Endothelial cell of umbilical vein (primary cell): ENCODE measurements around the gene OLA1. TPM values are rescaled to one million over a fixed set of nuclear protein-coding genes. Genes with fewer than 3 reads are reported as not detected.

Experiments
- BruUV-seq: library from RNA; stranded (reverse); fragments of 400-500 nt; replicated peaks from 2 replicates; lab custom pipeline; 2021; lab: Mats Ljungman, UMichigan
- CTCF ChIA-PET: fragments of 300-600, 350-600 bp; sonication (Branson Sonifier 250); formaldehyde crosslinking; loops from one replicate; lab custom pipeline; 2021; ENCODE audit warnings: antibody characterized with exemption, inconsistent platforms; lab: Charles Lee
- POLR2A ChIA-PET: fragments of 300-600, 350-600 bp; sonication (Branson Sonifier 250); formaldehyde crosslinking; loops from one replicate; lab custom pipeline; 2021; ENCODE audit warnings: antibody characterized with exemption, inconsistent platforms; lab: Charles Lee
- DNase-seq: peaks from one replicate; pipeline ENCODE4 v3.0.0-alpha.2; 2011; ENCODE audit warnings: low read depth, low spot score
- FAIRE-seq: peaks from 2 replicates; lab custom pipeline; 2011; peaks lifted over from hg19 to GRCh38; lab: Jason Lieb, UNC
- H2AFZ ChIP-seq: 2 replicates; pipeline ENCODE4 v1.6.0; 2012; ENCODE audit warnings: low read depth, low read length, control low read depth, inconsistent platforms
- H3K27ac ChIP-seq: 2 replicates; pipeline ENCODE4 v1.5.1; 2011; ENCODE audit warnings: low read depth, mild to moderate bottlenecking, control low read depth, low read length, moderate library complexity; ENCODE audit not compliant: insufficient read depth
- H3K27me3 ChIP-seq, 2 experiments: 2 replicates each; pipeline versions ENCODE4 v1.6.0 to v1.6.1; 2011; ENCODE audit warnings: low read length in 2 of 2, mixed read lengths in 1 of 2; ENCODE audit not compliant: control insufficient read depth in 2 of 2, insufficient read depth in 2 of 2
- H3K36me3 ChIP-seq, 2 experiments: 2 replicates in 1 of 2; 3 replicates in 1 of 2; pipeline ENCODE4 v1.5.1; 2011; ENCODE audit warnings: low read length in 2 of 2, mild to moderate bottlenecking in 1 of 2, moderate library complexity in 1 of 2; ENCODE audit not compliant: control insufficient read depth in 2 of 2, insufficient read depth in 2 of 2; ENCODE audit errors: extremely low read depth in 1 of 2
- H3K4me1 ChIP-seq: 3 replicates; pipeline ENCODE4 v1.5.1; 2011; ENCODE audit warnings: mild to moderate bottlenecking, low read length; ENCODE audit not compliant: control insufficient read depth, insufficient read depth; ENCODE audit errors: extremely low read depth
- H3K4me2 ChIP-seq: 2 replicates; pipeline ENCODE4 v1.6.1; 2011; ENCODE audit warnings: low read length, control low read depth, mixed read lengths; ENCODE audit not compliant: insufficient read depth
- H3K4me3 ChIP-seq, 3 experiments: fragments of 200-600 bp in 1 of 3; sonication (generic), shearing (Covaris generic) in 1 of 3; replicated peaks in 1 of 3; 2 replicates each; pipeline ENCODE4 v1.5.1; 2011 to 2016; ENCODE audit warnings: control low read depth in 3 of 3, low read length in 3 of 3, mild to moderate bottlenecking in 2 of 3, inconsistent platforms in 1 of 3, low read depth in 1 of 3, moderate library complexity in 1 of 3; ENCODE audit not compliant: insufficient read depth in 1 of 3
- H3K79me2 ChIP-seq: 2 replicates; pipeline ENCODE4 v1.6.0; 2012; ENCODE audit warnings: low read length, inconsistent platforms; ENCODE audit not compliant: control insufficient read depth, insufficient read depth
- H3K9ac ChIP-seq: replicated peaks from 2 replicates; pipeline ENCODE3; 2011; ENCODE audit warnings: low read length, control low read depth; ENCODE audit not compliant: insufficient read depth; ENCODE audit errors: extremely low read depth
- H3K9me1 ChIP-seq: replicated peaks from 3 replicates; pipeline ENCODE4 v1.6.0; 2011; ENCODE audit warnings: mild to moderate bottlenecking, low read length; ENCODE audit not compliant: control insufficient read depth, insufficient read depth; ENCODE audit errors: extremely low read depth
- H3K9me3 ChIP-seq: replicated peaks from 2 replicates; pipeline ENCODE4 v1.5.1; 2012; ENCODE audit warnings: low read length, inconsistent platforms; ENCODE audit not compliant: control insufficient read depth, insufficient read depth
- H4K20me1 ChIP-seq: replicated peaks from 2 replicates; pipeline ENCODE3; 2011; ENCODE audit warnings: mild to moderate bottlenecking, low read length; ENCODE audit not compliant: control insufficient read depth, insufficient read depth; ENCODE audit errors: extremely low read depth
- CTCF ChIP-seq, 2 donors: IDR thresholded peaks; 1 replicate in 1 of 2; 2 replicates in 1 of 2; pipeline ENCODE4 v1.5.1; 2011; ENCODE audit warnings: low read length in 2 of 2, mild to moderate bottlenecking in 2 of 2, moderate library complexity in 2 of 2, control low read depth in 1 of 2, inconsistent platforms in 1 of 2, low read depth in 1 of 2; ENCODE audit not compliant: insufficient read depth in 1 of 2; ENCODE audit errors: extremely low read depth in 1 of 2
- EZH2 ChIP-seq: IDR thresholded peaks from 2 replicates; pipeline ENCODE4 v1.6.1; 2012; ENCODE audit warnings: borderline replicate concordance, low read depth, mild to moderate bottlenecking, moderate library complexity, low read length, inconsistent platforms; ENCODE audit not compliant: severe bottlenecking
- FOS ChIP-seq: IDR thresholded peaks from 2 replicates; pipeline ENCODE4 v1.6.1; 2011; ENCODE audit warnings: mild to moderate bottlenecking, low read length, moderate library complexity, borderline replicate concordance; ENCODE audit not compliant: insufficient read depth
- GATA2 ChIP-seq: IDR thresholded peaks from 2 replicates; pipeline ENCODE4 v1.7.0; 2011; ENCODE audit warnings: low read depth, mild to moderate bottlenecking, moderate library complexity, mixed read lengths, low read length; ENCODE audit not compliant: insufficient read length, insufficient read depth
- JUN ChIP-seq: IDR thresholded peaks from 2 replicates; pipeline ENCODE4 v1.6.1; 2011; ENCODE audit warnings: borderline replicate concordance, low read depth; ENCODE audit not compliant: insufficient read length, insufficient read depth
- MAX ChIP-seq: IDR thresholded peaks from 2 replicates; pipeline ENCODE4 v1.6.1; 2011; ENCODE audit not compliant: insufficient read depth, insufficient read length
- MYC ChIP-seq: IDR thresholded peaks from one replicate; pipeline ENCODE4 v1.6.1; 2011; ENCODE audit warnings: mild to moderate bottlenecking, low read depth, low read length
- POLR2A ChIP-seq: IDR thresholded peaks from 2 replicates; pipeline ENCODE4 v1.6.1; 2012; ENCODE audit warnings: low read depth, mild to moderate bottlenecking, control low read depth, low read length
- POLR2AphosphoS5 ChIP-seq: IDR thresholded peaks from 2 replicates; pipeline ENCODE4 v1.6.1; 2012; ENCODE audit warnings: low read depth, mild to moderate bottlenecking, control low read depth, low read length, moderate library complexity; ENCODE audit not compliant: insufficient read depth
- dilution Hi-C: fragments of 300-500 bp; cut with MboI; formaldehyde crosslinking; loops from one replicate; pipeline ENCODE4 v1.15.0; 2019; ENCODE audit warnings: low sequenced_read_pairs; ENCODE audit not compliant: extremely low pct_ligation_motif_present
- intact Hi-C: fragments of 100-400 bp; cut with micrococcal nuclease; formaldehyde crosslinking; loops from one replicate; pipeline ENCODE4 v1.10.0; 2022
- polyA plus RNA-seq, 4 experiments: library from polyadenylated mRNA; depleted of rRNA in 3 of 4; stranded (reverse) in 3 of 4; unstranded in 1 of 4; fragments of >200 nt; gene quantifications; 2 replicates each; pipeline versions ENCODE4 v1.2.1 to v1.2.3, GENCODE V29; 2011 to 2012; ENCODE audit warnings: missing spikeins in 1 of 4
- total RNA-seq: library from RNA; stranded (reverse); gene quantifications from 2 replicates; pipeline ENCODE4 v1.2.3, GENCODE V29; 2021

The OLA1 gene
- total and polyA plus RNA-seq, 2 donors (not counting 3 experiments of a cell fraction or from before 2014, with no cell fraction given): 30.6 to 93.9 TPM

GRCh38 chr2:174078275-174078674, 170.1 kb downstream of the OLA1 start:
- ChIA-PET CTCF (interaction anchor here (0.7 to 1.7 kb wide), 17 partner anchors 9 to 509 kb away, joined by 3 to 9 read pairs (median 4); no protein-coding TSS in a partner anchor), POLR2A (no interaction called here)
- peaks cover 0 to 3% of the 10 kb centered on the region in 2 experiments for H3K36me3 ChIP-seq

DNA sequence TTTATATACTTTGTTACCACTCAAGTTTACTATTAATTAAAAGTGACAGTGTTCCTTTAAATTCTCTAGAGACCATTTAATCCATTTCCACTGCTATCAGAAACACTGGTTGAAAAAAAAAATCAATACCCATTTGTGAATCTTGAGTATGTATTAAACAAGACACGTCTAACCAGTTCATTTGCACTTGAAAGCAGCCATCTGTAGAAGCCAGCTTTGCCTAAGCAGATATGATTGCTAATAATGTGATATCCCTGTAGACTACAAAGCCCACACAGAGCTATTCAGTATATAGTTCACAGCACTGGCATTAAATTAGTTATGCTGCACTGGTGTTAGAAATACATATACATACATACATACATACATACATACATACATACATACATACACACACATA, 171.4 kb downstream of the OLA1 start:
- FAIRE-seq (no peak), DNase-seq (no peak)
- H3K79me2 ChIP-seq: no peaks in the 10 kb centered on the region
- H2AFZ ChIP-seq: no peak overlapping the region
- no peaks in the 10 kb centered on the region for H3K27me3 ChIP-seq
- no peaks in the 10 kb centered on the region for H4K20me1 ChIP-seq
- H3K9me1 ChIP-seq: no peaks in the 10 kb centered on the region
- H3K36me3 ChIP-seq: peaks cover 0 to 3% of the 10 kb centered on the region in 2 experiments
- H3K27ac ChIP-seq: no peak overlapping the region
- no peak overlapping the region for H3K4me3 ChIP-seq
- ChIA-PET POLR2A (no interaction called here), CTCF (interaction anchor here (0.5 to 0.7 kb wide), 2 partner anchors 97 to 674 kb away, joined by 3 read pairs; no protein-coding TSS in a partner anchor)
- H3K4me2 ChIP-seq: no peak overlapping the region
- intact Hi-C loops: no loop called here
- TF ChIP-seq MAX (no peak), EZH2 (no peak), POLR2AphosphoS5 (no peak), GATA2 (no peak), CTCF (IDR thresholded peaks at IDR 0.05; ENCODE audit: extremely low read depth in 1 of 2, insufficient read depth in 1 of 2, low read depth in 1 of 2, low read length in 2 of 2) (no peak), FOS (no peak), MYC (no peak), POLR2A (no peak), JUN (no peak)
- no peaks in the 10 kb centered on the region for H3K9me3 ChIP-seq
- H3K9ac ChIP-seq: no peak overlapping the region
- BruUV-seq: no TSS peak
- dilution Hi-C loops: no loop called here
- H3K4me1 ChIP-seq: no peaks in the 10 kb centered on the region

More at GRCh38 chr2:174078275-174078674, 170.1 kb downstream of the OLA1 start:
- Histone ChIP-seq H3K4me2 (no peak overlapping the region), H3K79me2 (no peaks in the 10 kb centered on the region), H3K4me3 (no peak overlapping the region), H3K9me1 (no peaks in the 10 kb centered on the region), H3K9ac (no peak overlapping the region), H4K20me1 (no peaks in the 10 kb centered on the region), H3K4me1 (no peaks in the 10 kb centered on the region), H2AFZ (no peak overlapping the region), H3K27ac (no peak overlapping the region), H3K9me3 (no peaks in the 10 kb centered on the region), H3K27me3 (no peaks in the 10 kb centered on the region)
- no TSS peak for BruUV-seq
- TF ChIP-seq JUN (no peak), CTCF (IDR thresholded peaks at IDR 0.05; ENCODE audit: extremely low read depth in 1 of 2, insufficient read depth in 1 of 2, low read depth in 1 of 2, low read length in 2 of 2) (peak; percentile 21 to 26)
- dilution Hi-C loops: no loop called here
- no peak for FAIRE-seq
- DNase-seq: no peak
- intact Hi-C loops: no loop called here
